ENCODE results near the gene NATD1.

DNA sequence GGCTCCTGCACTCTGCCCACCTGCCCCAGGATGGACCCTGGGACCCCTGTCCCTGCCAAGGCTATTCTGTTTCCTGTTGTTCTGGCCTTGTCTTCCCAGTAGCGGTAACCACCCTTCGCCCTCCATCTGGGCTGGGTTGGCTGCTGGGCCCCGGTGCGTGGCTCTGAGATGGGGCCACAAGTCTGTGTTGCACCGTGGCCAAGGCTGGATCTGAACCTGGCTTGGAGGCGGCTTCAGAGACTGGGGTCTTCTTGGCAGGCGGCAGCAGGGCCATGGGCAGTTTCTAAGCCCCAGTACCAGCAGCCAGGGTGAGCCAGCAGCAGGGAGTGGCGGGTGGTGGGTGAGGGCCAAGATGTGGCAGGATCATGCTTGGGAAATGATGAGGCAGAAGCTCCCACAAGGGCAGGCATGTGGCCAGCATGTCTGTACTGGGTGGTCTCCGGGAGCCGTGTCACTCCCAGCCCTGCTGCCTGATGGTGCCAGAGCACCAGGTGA lies 43.9 kb upstream of the NATD1 start:
- TF ChIP-seq, protein P1, sequence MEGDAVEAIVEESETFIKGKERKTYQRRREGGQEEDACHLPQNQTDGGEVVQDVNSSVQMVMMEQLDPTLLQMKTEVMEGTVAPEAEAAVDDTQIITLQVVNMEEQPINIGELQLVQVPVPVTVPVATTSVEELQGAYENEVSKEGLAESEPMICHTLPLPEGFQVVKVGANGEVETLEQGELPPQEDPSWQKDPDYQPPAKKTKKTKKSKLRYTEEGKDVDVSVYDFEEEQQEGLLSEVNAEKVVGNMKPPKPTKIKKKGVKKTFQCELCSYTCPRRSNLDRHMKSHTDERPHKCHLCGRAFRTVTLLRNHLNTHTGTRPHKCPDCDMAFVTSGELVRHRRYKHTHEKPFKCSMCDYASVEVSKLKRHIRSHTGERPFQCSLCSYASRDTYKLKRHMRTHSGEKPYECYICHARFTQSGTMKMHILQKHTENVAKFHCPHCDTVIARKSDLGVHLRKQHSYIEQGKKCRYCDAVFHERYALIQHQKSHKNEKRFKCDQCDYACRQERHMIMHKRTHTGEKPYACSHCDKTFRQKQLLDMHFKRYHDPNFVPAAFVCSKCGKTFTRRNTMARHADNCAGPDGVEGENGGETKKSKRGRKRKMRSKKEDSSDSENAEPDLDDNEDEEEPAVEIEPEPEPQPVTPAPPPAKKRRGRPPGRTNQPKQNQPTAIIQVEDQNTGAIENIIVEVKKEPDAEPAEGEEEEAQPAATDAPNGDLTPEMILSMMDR (IDR thresholded peaks at IDR 0.05) = no peak
- TF ChIP-seq POLR2A (IDR thresholded peaks at IDR 0.05) = no peak
